ENCODE data around the gene EED.
"Not testable (repeated sequence)": the region's sequence is repeated elsewhere in the genome, so short reads cannot be mapped to it uniquely, and the experiment has no call there.

EED gene

GRCh38 chr11:86218125-86219084 lies 26.1 kb upstream of the EED start:
- DNase-seq = peak in 41 of 58 donors; percentile 5 to 69 (median 33)

GRCh38 chr11:86219311-86220193 lies 25.0 kb upstream of the EED start:
- no peak for DNase-seq

- no peak for DNase-seq
These were observed 23.9 kb upstream of the EED start for GRCh38 chr11:86220653-86221052.

- DNase-seq = no peak
These were observed 22.5 kb upstream of the EED start for GRCh38 chr11:86222081-86222480.

- not testable (repeated sequence) for DNase-seq
These were observed 20.0 kb upstream of the EED start for GRCh38 chr11:86224575-86224974.

GRCh38 chr11:86225344-86225743 lies 19.2 kb upstream of the EED start:
- DNase-seq = not testable (repeated sequence)

- DNase-seq = no peak
These were observed 16.1 kb upstream of the EED start for GRCh38 chr11:86228269-86229038.

- DNase-seq = not testable (repeated sequence)
These were observed 15.6 kb upstream of the EED start for GRCh38 chr11:86229039-86229330.

- DNase-seq = no peak
These were observed 14.3 kb upstream of the EED start for GRCh38 chr11:86230179-86230804.

- DNase-seq = peak in 1 of 58 donors; percentile 50
These were observed 13.6 kb upstream of the EED start for GRCh38 chr11:86230921-86231434.

GRCh38 chr11:86232556-86232955 lies 12.0 kb upstream of the EED start:
- DNase-seq = peak in 1 of 58 donors; percentile 76

- DNase-seq = no peak
These were observed 9.6 kb upstream of the EED start for GRCh38 chr11:86234831-86235461.

GRCh38 chr11:86237267-86237804 lies 7.2 kb upstream of the EED start:
- no peak for DNase-seq

- no peak for DNase-seq
These were observed 4.4 kb upstream of the EED start for GRCh38 chr11:86240164-86240563.

GRCh38 chr11:86241956-86242535 lies 2.5 kb upstream of the EED start:
- DNase-seq = no peak

GRCh38 chr11:86243396-86243795 lies 1.2 kb upstream of the EED start:
- no peak for DNase-seq

- peak in 18 of 58 donors; percentile 60 to 90 (median 75) for DNase-seq
These were observed 461 bp upstream of the EED start for GRCh38 chr11:86244063-86244521.

GRCh38 chr11:86245369-86246292 lies 1.1 kb downstream of the EED start:
- DNase-seq = peak in 1 of 58 donors; percentile 6

Measured in anterior cingulate cortex (tissue), 58 donors.